ENCODE results near the gene PTPRD. TPM values are rescaled to one million over a fixed set of nuclear protein-coding genes. Genes with fewer than 3 reads are reported as not detected.

Gene PTPRD
- total and polyA plus RNA-seq, 9 of the 15 experiments (the other 6 are each of a cell fraction or from before 2014, with no cell fraction given), result 0.11 TPM; not detected in 8

- TF ChIP-seq, protein P1, sequence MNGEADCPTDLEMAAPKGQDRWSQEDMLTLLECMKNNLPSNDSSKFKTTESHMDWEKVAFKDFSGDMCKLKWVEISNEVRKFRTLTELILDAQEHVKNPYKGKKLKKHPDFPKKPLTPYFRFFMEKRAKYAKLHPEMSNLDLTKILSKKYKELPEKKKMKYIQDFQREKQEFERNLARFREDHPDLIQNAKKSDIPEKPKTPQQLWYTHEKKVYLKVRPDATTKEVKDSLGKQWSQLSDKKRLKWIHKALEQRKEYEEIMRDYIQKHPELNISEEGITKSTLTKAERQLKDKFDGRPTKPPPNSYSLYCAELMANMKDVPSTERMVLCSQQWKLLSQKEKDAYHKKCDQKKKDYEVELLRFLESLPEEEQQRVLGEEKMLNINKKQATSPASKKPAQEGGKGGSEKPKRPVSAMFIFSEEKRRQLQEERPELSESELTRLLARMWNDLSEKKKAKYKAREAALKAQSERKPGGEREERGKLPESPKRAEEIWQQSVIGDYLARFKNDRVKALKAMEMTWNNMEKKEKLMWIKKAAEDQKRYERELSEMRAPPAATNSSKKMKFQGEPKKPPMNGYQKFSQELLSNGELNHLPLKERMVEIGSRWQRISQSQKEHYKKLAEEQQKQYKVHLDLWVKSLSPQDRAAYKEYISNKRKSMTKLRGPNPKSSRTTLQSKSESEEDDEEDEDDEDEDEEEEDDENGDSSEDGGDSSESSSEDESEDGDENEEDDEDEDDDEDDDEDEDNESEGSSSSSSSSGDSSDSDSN (IDR thresholded peaks at IDR 0.05; ENCODE audit: borderline replicate concordance in 1 of 2, low read depth in 2 of 2, low read length in 2 of 2), result no peak
- TF ChIP-seq ZNF639 (CRISPR knock-in tag; conservative IDR thresholded peaks at IDR 0.05 in 1 of 2, IDR thresholded peaks at IDR 0.05 in 1 of 2) (no peak), SMAD2 (IDR thresholded peaks at IDR 0.05; ENCODE audit: low read depth, low read length) (no peak), ZNF311 (CRISPR knock-in tag; IDR thresholded peaks at IDR 0.05) (no peak), JUN (IDR thresholded peaks at IDR 0.05; ENCODE audit: borderline replicate concordance, low read depth, low read length) (no peak), JUN (CRISPR knock-in tag; IDR thresholded peaks at IDR 0.05; ENCODE audit: borderline replicate concordance) (no peak), ZBED1 (IDR thresholded peaks at IDR 0.05) (no peak), SRSF3 (IDR thresholded peaks at IDR 0.05; ENCODE audit: insufficient read depth, low read length) (no peak), GTF2F1 (IDR thresholded peaks at IDR 0.05; ENCODE audit: low read depth, low read length) (no peak), FOXP1 (CRISPR knock-in tag; IDR thresholded peaks at IDR 0.05) (no peak), RBM22 (IDR thresholded peaks at IDR 0.05; ENCODE audit: low read depth, low read length, poor library complexity, severe bottlenecking) (no peak), NBN (IDR thresholded peaks at IDR 0.05; ENCODE audit: low read depth) (no peak), ZSCAN32 (CRISPR knock-in tag; IDR thresholded peaks at IDR 0.05) (no peak), LCOR (CRISPR knock-in tag; IDR thresholded peaks at IDR 0.05) (no peak), ZNF717 (CRISPR knock-in tag; IDR thresholded peaks at IDR 0.05) (no peak), KDM5B (IDR thresholded peaks at IDR 0.05; ENCODE audit: insufficient replicate concordance, low read depth, low read length) (no peak), CHD2 (IDR thresholded peaks at IDR 0.05; ENCODE audit: low read depth, low read length) (no peak)
- TF ChIP-seq, protein P2, sequence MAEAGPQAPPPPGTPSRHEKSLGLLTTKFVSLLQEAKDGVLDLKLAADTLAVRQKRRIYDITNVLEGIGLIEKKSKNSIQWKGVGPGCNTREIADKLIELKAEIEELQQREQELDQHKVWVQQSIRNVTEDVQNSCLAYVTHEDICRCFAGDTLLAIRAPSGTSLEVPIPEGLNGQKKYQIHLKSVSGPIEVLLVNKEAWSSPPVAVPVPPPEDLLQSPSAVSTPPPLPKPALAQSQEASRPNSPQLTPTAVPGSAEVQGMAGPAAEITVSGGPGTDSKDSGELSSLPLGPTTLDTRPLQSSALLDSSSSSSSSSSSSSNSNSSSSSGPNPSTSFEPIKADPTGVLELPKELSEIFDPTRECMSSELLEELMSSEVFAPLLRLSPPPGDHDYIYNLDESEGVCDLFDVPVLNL (CRISPR knock-in tag; IDR thresholded peaks at IDR 0.05; ENCODE audit: low read depth), result no peak
Observed at GRCh38 chr9:8717146-8717545, 1895.7 kb downstream of the PTPRD start (continued).
